ENCODE measurements around the gene METTL14. TPM values are rescaled to one million over a fixed set of nuclear protein-coding genes. Genes with fewer than 3 reads are reported as not detected.

The METTL14 gene
- total RNA-seq, 1 donor from 2014 or later = 32.9 TPM

- TF ChIP-seq CTCF (IDR thresholded peaks at IDR 0.05; ENCODE audit: insufficient read depth, low read length, severe bottlenecking) = no peak
- H3K27me3 ChIP-seq (ENCODE audit: control insufficient read depth, insufficient read depth, low read length) = no peaks in the 10 kb centered on the region
- peaks cover 2% of the 10 kb centered on the region for H3K36me3 ChIP-seq (ENCODE audit: control insufficient read depth, insufficient read depth, low read length)
- FAIRE-seq (no peak), DNase-seq (ENCODE audit: low read depth) (no peak)
- H3K4me3 ChIP-seq (ENCODE audit: low read depth, low read length) = no peak overlapping the region
Observed at GRCh38 chr4:118761397-118762016, 76.3 kb downstream of the METTL14 start.

- no peak for FAIRE-seq
- Histone ChIP-seq H3K27me3 (ENCODE audit: control insufficient read depth, insufficient read depth, low read length) (no peaks in the 10 kb centered on the region), H3K36me3 (ENCODE audit: control insufficient read depth, insufficient read depth, low read length) (peaks cover 5% of the 10 kb centered on the region), H3K4me3 (ENCODE audit: low read depth, low read length) (no peak overlapping the region)
- no peak for DNase-seq (ENCODE audit: low read depth)
- TF ChIP-seq CTCF (IDR thresholded peaks at IDR 0.05; ENCODE audit: insufficient read depth, low read length, severe bottlenecking) = no peak
Observed at GRCh38 chr4:118762155-118762554, 77.0 kb downstream of the METTL14 start.

DNA sequence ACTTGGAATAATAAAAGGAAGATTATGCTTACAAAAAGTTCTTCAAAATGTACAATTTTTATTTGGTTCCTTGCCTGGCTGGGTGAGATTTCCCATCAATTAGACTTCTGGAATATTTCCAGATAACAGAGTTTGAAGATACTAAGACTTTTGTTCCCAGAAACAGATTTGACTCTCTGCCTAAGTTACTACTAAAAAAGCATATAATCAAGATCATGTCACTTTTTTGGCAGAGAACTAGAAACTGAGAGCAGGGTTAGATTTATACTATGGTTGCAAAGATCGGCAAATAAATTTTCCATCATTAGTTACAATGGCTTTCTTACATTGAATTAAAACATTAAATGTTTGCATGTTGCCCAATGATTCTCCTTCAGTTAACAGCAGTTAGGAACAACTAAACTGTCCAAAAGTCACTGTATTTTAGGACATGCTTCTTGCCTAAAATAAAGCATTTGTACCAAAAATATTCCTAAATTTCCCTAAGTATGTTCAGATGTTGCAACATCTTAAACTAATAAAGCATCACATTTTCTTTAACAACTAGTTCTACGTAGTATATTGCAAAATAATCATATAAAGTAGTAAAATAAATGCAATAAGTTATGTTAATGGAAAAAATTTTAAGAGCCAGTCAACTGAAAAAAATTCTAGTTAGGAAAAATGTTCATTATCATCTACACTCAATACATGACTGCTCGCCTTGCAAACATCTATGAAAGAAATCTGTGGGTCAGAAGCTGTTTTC is 77.7 kb downstream of the METTL14 start:
- Histone ChIP-seq H3K36me3 (ENCODE audit: control insufficient read depth, insufficient read depth, low read length) (peaks cover 5% of the 10 kb centered on the region), H3K27me3 (ENCODE audit: control insufficient read depth, insufficient read depth, low read length) (no peaks in the 10 kb centered on the region), H3K4me3 (ENCODE audit: low read depth, low read length) (no peak overlapping the region)
- no peak for DNase-seq (ENCODE audit: low read depth)
- FAIRE-seq = no peak
- no peak for TF ChIP-seq CTCF (IDR thresholded peaks at IDR 0.05; ENCODE audit: insufficient read depth, low read length, severe bottlenecking)

Other genes with a start within 250 kb of the METTL14 start
- 15.6 and 18.4 TPM in 2 replicates for gene SEC24D, start 150.7 kb downstream of the METTL14 start, total RNA-seq
- gene SYNPO2, start 203.5 kb downstream of the METTL14 start, total RNA-seq = 0.13 and 0.26 TPM in 2 replicates

Data from bronchial epithelial cell (primary cell).